ENCODE results near the gene BCL7A. TPM values are rescaled to one million over a fixed set of nuclear protein-coding genes. Genes with fewer than 3 reads are reported as not detected.

BCL7A gene
- polyA plus RNA-seq, 1 experiment: 3.4 TPM

- DNase-seq (ENCODE audit: low read depth): no peak
- Histone ChIP-seq H3K27me3 (ENCODE audit: control insufficient read depth, insufficient read depth, low read length) (no peaks in the 10 kb centered on the region), H3K4me3 (ENCODE audit: low read depth, low read length) (no peak overlapping the region), H3K36me3 (ENCODE audit: control insufficient read depth, insufficient read depth, low read length) (peaks cover 3% of the 10 kb centered on the region)
- CTCF ChIA-PET: interaction anchor here (1.0 to 1.4 kb wide), 4 partner anchors 12 to 106 kb away, joined by 3 to 4 read pairs (median 4); no protein-coding TSS in a partner anchor
- no peak for TF ChIP-seq CTCF (IDR thresholded peaks at IDR 0.05; ENCODE audit: insufficient read depth, low read depth, low read length)
- POLR2A ChIA-PET: interaction anchor here (0.7 kb wide), 1 partner anchor 10 kb away, joined by 10 read pairs; no protein-coding TSS in a partner anchor
Observed at GRCh38 chr12:122084857-122085405, 63.2 kb downstream of the BCL7A start.

GRCh38 chr12:122085591-122085990 lies 63.9 kb downstream of the BCL7A start:
- peaks cover 3% of the 10 kb centered on the region for H3K36me3 ChIP-seq (ENCODE audit: control insufficient read depth, insufficient read depth, low read length)
- POLR2A ChIA-PET: interaction anchor here (0.7 kb wide), 1 partner anchor 9 kb away, joined by 10 read pairs; no protein-coding TSS in a partner anchor

GRCh38 chr12:122086116-122086515 lies 64.4 kb downstream of the BCL7A start:
- POLR2A ChIA-PET: no interaction called here
- H3K27me3 ChIP-seq (ENCODE audit: control insufficient read depth, insufficient read depth, low read length): no peaks in the 10 kb centered on the region
- CTCF ChIA-PET: interaction anchor here (1.0 to 1.4 kb wide), 2 partner anchors 36 to 105 kb away, joined by 3 to 4 read pairs; no protein-coding TSS in a partner anchor
- no peak for DNase-seq (ENCODE audit: low read depth)
- no peak overlapping the region for H3K4me3 ChIP-seq (ENCODE audit: low read depth, low read length)
- H3K36me3 ChIP-seq (ENCODE audit: control insufficient read depth, insufficient read depth, low read length): peaks cover 3% of the 10 kb centered on the region
- TF ChIP-seq CTCF (IDR thresholded peaks at IDR 0.05; ENCODE audit: insufficient read depth, low read depth, low read length): no peak

More at GRCh38 chr12:122085591-122085990, 63.9 kb downstream of the BCL7A start:
- CTCF ChIA-PET: interaction anchor here (1.0 to 1.4 kb wide), 3 partner anchors 31 to 105 kb away, joined by 3 to 4 read pairs (median 4); no protein-coding TSS in a partner anchor
- Histone ChIP-seq H3K27me3 (ENCODE audit: control insufficient read depth, insufficient read depth, low read length) (no peaks in the 10 kb centered on the region), H3K4me3 (ENCODE audit: low read depth, low read length) (no peak overlapping the region)
- DNase-seq (ENCODE audit: low read depth): no peak
- TF ChIP-seq CTCF (IDR thresholded peaks at IDR 0.05; ENCODE audit: insufficient read depth, low read depth, low read length): no peak

GRCh38 chr12:122086641-122087285 lies 65.1 kb downstream of the BCL7A start:
- no peak for TF ChIP-seq CTCF (IDR thresholded peaks at IDR 0.05; ENCODE audit: insufficient read depth, low read depth, low read length)
- ChIA-PET POLR2A (interaction anchor here (0.6 kb wide), 1 partner anchor 50 kb away, joined by 35 read pairs; no protein-coding TSS in a partner anchor), CTCF (no interaction called here)
- no peak for DNase-seq (ENCODE audit: low read depth)
- no peak overlapping the region for H3K4me3 ChIP-seq (ENCODE audit: low read depth, low read length)
- H3K36me3 ChIP-seq (ENCODE audit: control insufficient read depth, insufficient read depth, low read length): peaks cover 3% of the 10 kb centered on the region
- H3K27me3 ChIP-seq (ENCODE audit: control insufficient read depth, insufficient read depth, low read length): no peaks in the 10 kb centered on the region

- TF ChIP-seq CTCF (IDR thresholded peaks at IDR 0.05; ENCODE audit: insufficient read depth, low read depth, low read length): no peak
- ChIA-PET CTCF (interaction anchor here (1.6 to 1.8 kb wide), 2 partner anchors 11 to 35 kb away, joined by 3 to 16 read pairs; no protein-coding TSS in a partner anchor), POLR2A (interaction anchor here (0.6 kb wide), 1 partner anchor 49 kb away, joined by 35 read pairs; no protein-coding TSS in a partner anchor)
- Histone ChIP-seq H3K36me3 (ENCODE audit: control insufficient read depth, insufficient read depth, low read length) (peaks cover 3% of the 10 kb centered on the region), H3K4me3 (ENCODE audit: low read depth, low read length) (no peak overlapping the region), H3K27me3 (ENCODE audit: control insufficient read depth, insufficient read depth, low read length) (no peaks in the 10 kb centered on the region)
- no peak for DNase-seq (ENCODE audit: low read depth)
Observed at GRCh38 chr12:122087431-122088178, 65.9 kb downstream of the BCL7A start.
